H1 (cell line): ENCODE data around the gene YBX3. TPM values are rescaled to one million over a fixed set of nuclear protein-coding genes. Genes with fewer than 3 reads are reported as not detected.

ENCODE experiments used
- CTCF ChIA-PET: fragments of 300-600 bp; sonication (Branson Sonifier 250); formaldehyde crosslinking; loops from one replicate; lab custom pipeline; 2021; ENCODE audit not compliant: partially characterized antibody; lab: Charles Lee
- POLR2A ChIA-PET: fragments of 300-600 bp; sonication (Branson Sonifier 250); formaldehyde crosslinking; loops from one replicate; lab custom pipeline; 2021; ENCODE audit warnings: inconsistent platforms; ENCODE audit not compliant: partially characterized antibody; lab: Charles Lee
- DNase-seq, 2 experiments: peaks; one replicate each; pipeline versions ENCODE4 v3.0.0 to v3.0.0-alpha.2; 2010 to 2022; ENCODE audit warnings: low spot score in 2 of 2, low read depth in 1 of 2, mixed read lengths in 1 of 2
- FAIRE-seq: peaks from 2 replicates; lab custom pipeline; 2011; peaks lifted over from hg19 to GRCh38; lab: Jason Lieb, UNC
- H2AFZ ChIP-seq: 2 replicates; pipeline ENCODE4 v1.8.1; 2012; ENCODE audit warnings: low read length, inconsistent platforms
- H2AK5ac ChIP-seq: 2 replicates; pipeline ENCODE4 v1.6.1; 2013; ENCODE audit warnings: low read depth, low read length
- H2BK120ac ChIP-seq: replicated peaks from 2 replicates; pipeline ENCODE3; 2013; ENCODE audit warnings: low read depth, low read length, inconsistent platforms
- H2BK12ac ChIP-seq: 2 replicates; pipeline ENCODE4 v1.6.1; 2013; ENCODE audit warnings: low read depth, low read length
- H2BK15ac ChIP-seq: 2 replicates; pipeline ENCODE4 v1.6.1; 2013; ENCODE audit warnings: low read length
- H2BK20ac ChIP-seq: 2 replicates; pipeline ENCODE4 v1.6.1; 2013; ENCODE audit warnings: low read length
- H2BK5ac ChIP-seq: 2 replicates; pipeline ENCODE4 v1.6.1; 2013; ENCODE audit warnings: low read depth, low read length
- H3K14ac ChIP-seq: 2 replicates; pipeline ENCODE4 v1.6.1; 2013; ENCODE audit warnings: inconsistent platforms; ENCODE audit not compliant: insufficient read length
- H3K18ac ChIP-seq: 2 replicates; pipeline ENCODE4 v1.6.1; 2013; ENCODE audit warnings: low read length; ENCODE audit errors: extremely low read depth
- H3K23ac ChIP-seq: 2 replicates; pipeline ENCODE4 v1.6.1; 2013; ENCODE audit warnings: inconsistent platforms; ENCODE audit not compliant: insufficient read length
- H3K23me2 ChIP-seq: 2 replicates; pipeline ENCODE4 v1.6.1; 2013; ENCODE audit warnings: low read depth, low read length
- H3K27ac ChIP-seq: 2 replicates; pipeline ENCODE4 v1.6.1; 2011; ENCODE audit warnings: low read depth, low read length, inconsistent platforms
- H3K27me3 ChIP-seq, 4 experiments: replicated peaks in 1 of 4; 1 replicate in 1 of 4; 2 replicates in 3 of 4; pipeline versions ENCODE4 v1.6.1 to v1.8.1; 2011 to 2013; ENCODE audit warnings: low read length in 3 of 4, mild to moderate bottlenecking in 3 of 4, inconsistent platforms in 2 of 4, mixed read lengths in 2 of 4, moderate library complexity in 1 of 4; ENCODE audit not compliant: control insufficient read depth in 3 of 4, insufficient read depth in 3 of 4; ENCODE audit errors: extremely low read depth in 1 of 4
- H3K36me3 ChIP-seq, 4 experiments: 2 replicates each; pipeline versions ENCODE4 v1.6.1 to v1.8.1; 2011 to 2013; ENCODE audit warnings: mild to moderate bottlenecking in 4 of 4, low read length in 3 of 4, moderate library complexity in 2 of 4, control low read depth in 1 of 4, inconsistent platforms in 1 of 4; ENCODE audit not compliant: insufficient read depth in 4 of 4, control insufficient read depth in 2 of 4
- H3K4ac ChIP-seq: replicated peaks from 2 replicates; pipeline ENCODE3; 2013; ENCODE audit warnings: low read length, low read depth, mixed read lengths, inconsistent platforms; ENCODE audit not compliant: insufficient read length
- H3K4me1 ChIP-seq, 4 experiments: replicated peaks in 1 of 4; 1 replicate in 1 of 4; 2 replicates in 3 of 4; pipeline versions ENCODE4 v1.6.1 to v1.8.1; 2011 to 2013; ENCODE audit warnings: low read length in 3 of 4, inconsistent platforms in 2 of 4, mixed read lengths in 1 of 4; ENCODE audit not compliant: insufficient read depth in 4 of 4, control insufficient read depth in 3 of 4
- H3K4me2 ChIP-seq, 2 experiments: 2 replicates each; pipeline versions ENCODE4 v1.6.1 to v1.8.1; 2011 to 2013; ENCODE audit warnings: low read depth in 2 of 2, low read length in 2 of 2, control low read depth in 1 of 2, inconsistent platforms in 1 of 2, mild to moderate bottlenecking in 1 of 2; ENCODE audit not compliant: insufficient read depth in 1 of 2
- H3K4me3 ChIP-seq, 4 experiments: fragments of 200-600, 300-600 bp in 1 of 4; sonication (generic), shearing (Covaris generic), sonication (Bioruptor Twin) in 1 of 4; 2 replicates each; pipeline versions ENCODE4 v1.5.1 to v1.8.1; 2011 to 2016; ENCODE audit warnings: low read length in 4 of 4, low read depth in 3 of 4, control low read depth in 2 of 4, inconsistent platforms in 2 of 4, mild to moderate bottlenecking in 2 of 4, mixed read lengths in 1 of 4, moderate library complexity in 1 of 4; ENCODE audit not compliant: insufficient read depth in 2 of 4; ENCODE audit errors: extremely low read depth in 1 of 4
- H3K56ac ChIP-seq: replicated peaks from 2 replicates; pipeline ENCODE3; 2013; ENCODE audit warnings: low read depth, mild to moderate bottlenecking, mixed read lengths, low read length, inconsistent platforms; ENCODE audit not compliant: insufficient read length
- H3K79me1 ChIP-seq: 2 replicates; pipeline ENCODE4 v1.6.1; 2013; ENCODE audit warnings: low read depth, low read length, control low read depth
- H3K79me2 ChIP-seq, 2 experiments: 2 replicates each; pipeline versions ENCODE4 v1.6.1 to v1.8.1; 2012 to 2013; ENCODE audit warnings: low read length in 2 of 2, mild to moderate bottlenecking in 2 of 2, inconsistent platforms in 1 of 2; ENCODE audit not compliant: insufficient read depth in 2 of 2, control insufficient read depth in 1 of 2
- H3K9ac ChIP-seq, 4 experiments: replicated peaks in 1 of 4; 1 replicate in 1 of 4; 2 replicates in 3 of 4; pipeline versions ENCODE4 v1.6.1 to v1.8.1; 2011 to 2013; ENCODE audit warnings: low read depth in 3 of 4, low read length in 3 of 4, control low read depth in 2 of 4, mild to moderate bottlenecking in 2 of 4, moderate library complexity in 2 of 4, inconsistent platforms in 1 of 4; ENCODE audit errors: extremely low read depth in 1 of 4
- H3K9me3 ChIP-seq, 2 experiments: 2 replicates each; pipeline versions ENCODE4 v1.6.1 to v1.8.1; 2012 to 2013; ENCODE audit warnings: mild to moderate bottlenecking in 2 of 2, moderate library complexity in 2 of 2, control low read depth in 1 of 2, inconsistent platforms in 1 of 2, low read depth in 1 of 2, low read length in 1 of 2, mixed read lengths in 1 of 2; ENCODE audit not compliant: insufficient read depth in 2 of 2
- H4K20me1 ChIP-seq, 2 experiments: replicated peaks in 1 of 2; 2 replicates each; pipeline versions ENCODE3 to v1.8.1; 2011 to 2013; ENCODE audit warnings: inconsistent platforms in 2 of 2, low read length in 2 of 2, mild to moderate bottlenecking in 1 of 2; ENCODE audit not compliant: insufficient read depth in 2 of 2, control insufficient read depth in 1 of 2
- H4K5ac ChIP-seq: 2 replicates; pipeline ENCODE4 v1.6.1; 2013; ENCODE audit warnings: low read length, low read depth, mixed read lengths, inconsistent platforms; ENCODE audit not compliant: insufficient read length
- H4K8ac ChIP-seq: 2 replicates; pipeline ENCODE4 v1.8.0; 2013; ENCODE audit warnings: mild to moderate bottlenecking, moderate library complexity, low read length, inconsistent platforms; ENCODE audit not compliant: insufficient read depth; ENCODE audit errors: extremely low read depth
- H4K91ac ChIP-seq: replicated peaks from 2 replicates; pipeline ENCODE3; 2013; ENCODE audit warnings: low read length, mixed read lengths, inconsistent platforms; ENCODE audit not compliant: insufficient read length
- CREB1 ChIP-seq: IDR thresholded peaks from 2 replicates; pipeline ENCODE4 v1.6.1; 2012; ENCODE audit warnings: inconsistent platforms
- CTCF ChIP-seq, 3 experiments: IDR thresholded peaks; 1 replicate in 2 of 3; 2 replicates in 1 of 3; pipeline versions ENCODE4 v1.5.1 to v1.6.1; 2011; ENCODE audit warnings: low read length in 3 of 3, mild to moderate bottlenecking in 3 of 3, inconsistent platforms in 2 of 3, low read depth in 1 of 3, moderate library complexity in 1 of 3; ENCODE audit not compliant: insufficient read depth in 1 of 3; ENCODE audit errors: control extremely low read depth in 1 of 3
- HDAC6 ChIP-seq: IDR thresholded peaks from one replicate; pipeline ENCODE4 v1.7.1; 2012; ENCODE audit warnings: low read depth, mild to moderate bottlenecking, inconsistent platforms, low read length, moderate library complexity
- JUND ChIP-seq: IDR thresholded peaks from 2 replicates; pipeline ENCODE4 v1.6.1; 2011; ENCODE audit warnings: mild to moderate bottlenecking, improper control_type of control experiment, low read length
- RAD21 ChIP-seq, 2 experiments: IDR thresholded peaks in 1 of 2; conservative IDR thresholded peaks in 1 of 2; 2 replicates each; pipeline ENCODE4 v1.6.1; 2011; ENCODE audit warnings: low read depth in 2 of 2, low read length in 2 of 2, improper control_type of control experiment in 1 of 2, inconsistent platforms in 1 of 2, mild to moderate bottlenecking in 1 of 2, moderate library complexity in 1 of 2
- RBBP5 ChIP-seq: IDR thresholded peaks from 2 replicates; pipeline ENCODE4 v1.7.1; 2012; ENCODE audit warnings: low read depth, mild to moderate bottlenecking, inconsistent platforms, low read length, moderate library complexity, borderline replicate concordance
- SP1 ChIP-seq: IDR thresholded peaks from 2 replicates; pipeline ENCODE4 v1.6.1; 2011; ENCODE audit warnings: low read depth, low read length
- SP4 ChIP-seq: IDR thresholded peaks from 2 replicates; pipeline ENCODE4 v1.6.1; 2012; ENCODE audit warnings: low read length, inconsistent platforms
- WGBS, 2 experiments: shearing (Covaris generic) in 1 of 2; methylation state at CpG; one replicate each; pipeline versions ENCODE4 v1.1.6 to v1.1.7; 2013 to 2015; ENCODE audit warnings: low lambda C conversion rate in 2 of 2, mixed read lengths in 2 of 2, inconsistent platforms in 1 of 2, low coverage in 1 of 2, missing lambda C conversion rate in 1 of 2; ENCODE audit not compliant: insufficient replicate concordance in 2 of 2, insufficient coverage in 1 of 2, insufficient read length in 1 of 2; ENCODE audit errors: extremely low coverage in 1 of 2, missing lambda C conversion rate in 1 of 2; 5-methylcytosine and 5-hydroxymethylcytosine counted together
- polyA plus RNA-seq, 7 experiments: library from polyadenylated mRNA; depleted of rRNA in 3 of 7; stranded (reverse) in 5 of 7; unstranded in 2 of 7; fragments of >200 nt in 5 of 7; fragments of 200-250 nt in 2 of 7; gene quantifications; 1 replicate in 5 of 7; 2 replicates in 1 of 7; 4 replicates in 1 of 7; pipeline versions ENCODE4 v1.2.1 to v1.2.3, GENCODE V29; 2011 to 2013; ENCODE audit warnings: missing spikeins in 2 of 7, mixed read lengths in 2 of 7
- total RNA-seq: library from RNA; stranded (reverse); fragmentation: NEBNext Ultra II Directional; extraction: Animal tissue kit (Norgen Biotek cat#: 25700); gene quantifications from 2 replicates; pipeline ENCODE4 v1.2.1, GENCODE V29; 2021
- TF ChIP-seq, protein P1 (sequence below): IDR thresholded peaks from 2 replicates; pipeline ENCODE4 v1.6.1; 2011; ENCODE audit warnings: low read depth, mild to moderate bottlenecking, low read length; ENCODE audit not compliant: insufficient read depth

Gene YBX3
- total and polyA plus RNA-seq, 2 of the 8 experiments (the other 6 are each of a cell fraction or from before 2014, with no cell fraction given): 83.1 to 480 TPM

DNA sequence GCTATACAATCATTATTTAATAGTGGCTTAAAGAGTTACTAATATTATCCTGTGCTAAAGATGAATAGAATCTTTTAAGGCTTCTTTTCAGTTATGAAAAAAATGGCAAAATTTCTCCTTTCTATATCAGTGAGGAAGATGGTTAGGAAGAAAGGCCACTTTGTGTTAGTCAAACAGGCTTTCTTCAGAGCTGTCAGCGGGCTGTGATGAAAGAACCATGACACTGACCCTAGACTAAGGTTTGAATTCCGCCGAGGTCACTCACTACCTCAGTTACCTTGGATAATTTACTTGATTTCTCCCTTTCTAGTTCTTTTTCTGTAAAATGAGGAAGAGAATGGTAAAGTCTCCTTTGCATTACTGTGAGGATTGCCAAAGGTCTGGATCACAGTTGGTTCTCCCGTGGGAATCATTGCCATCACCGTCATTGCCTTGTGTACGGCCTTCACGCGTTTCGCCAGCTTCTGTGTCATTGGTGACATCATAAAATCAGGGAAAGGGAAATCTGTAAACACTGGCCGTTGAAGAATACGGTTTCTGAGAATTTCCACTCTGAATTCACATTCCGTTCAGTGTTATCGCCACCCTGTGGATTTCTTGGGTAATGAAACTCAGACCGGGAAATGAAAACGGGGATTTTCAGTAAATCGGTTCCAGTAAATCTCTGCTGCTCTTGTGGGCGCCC, 26.7 kb upstream of the YBX3 start:
- H2AFZ ChIP-seq: peak overlapping the region; percentile 99
- no peaks in the 10 kb centered on the region for H4K20me1 ChIP-seq
- H3K23ac ChIP-seq: no peak overlapping the region
- no peaks in the 10 kb centered on the region; the same call in 1 of the 2 replicates for H3K23me2 ChIP-seq
- H3K9me3 ChIP-seq: peaks cover 3 to 4% of the 10 kb centered on the region in 2 experiments; a peak in 2 of 4 replicates
- no peak overlapping the region for H2BK15ac ChIP-seq
- H4K5ac ChIP-seq: no peak overlapping the region
- H4K8ac ChIP-seq: no peak overlapping the region
- no peak overlapping the region for H2BK5ac ChIP-seq
- H4K91ac ChIP-seq: no peak overlapping the region
- no peak overlapping the region for H2BK12ac ChIP-seq
- peak; percentile 34 to 73 for DNase-seq
- no peak overlapping the region for H3K18ac ChIP-seq
- H3K4ac ChIP-seq: no peak overlapping the region
- H3K9ac ChIP-seq: no peak overlapping the region
- no peak overlapping the region for H2BK20ac ChIP-seq
- CTCF ChIA-PET: interaction anchor here (0.7 to 2.1 kb wide), 39 partner anchors 8 to 1514 kb away, joined by 3 to 11 read pairs (median 4); partner anchors contain the start of gene YBX3
- FAIRE-seq: peak; percentile 97
- peak overlapping the region in 3 of 4 experiments; percentile 6 to 51 (median 22); a peak in 4 of 8 replicates for H3K4me3 ChIP-seq
- no peaks in the 10 kb centered on the region for H3K27me3 ChIP-seq
- H3K36me3 ChIP-seq: no peaks in the 10 kb centered on the region
- no peak overlapping the region for H2BK120ac ChIP-seq
- peaks cover 0 to 4% (median 0%) of the 10 kb centered on the region in 4 experiments; a peak in 1 of 7 replicates for H3K4me1 ChIP-seq
- peak overlapping the region; percentile 24 to 65 for H3K4me2 ChIP-seq
- no peak overlapping the region for H3K14ac ChIP-seq
- H2AK5ac ChIP-seq: no peak overlapping the region
- POLR2A ChIA-PET: interaction anchor here (0.7 to 1.7 kb wide), 2 partner anchors 9 to 26 kb away, joined by 3 to 11 read pairs; partner anchors contain the start of gene YBX3
- 19% methylated on average over 17 of the region's 17 CpGs; no CpG with 5 or more reads in 1 of the 2 experiments for WGBS, 2 experiments
- no peak overlapping the region for H3K27ac ChIP-seq
- no peaks in the 10 kb centered on the region for H3K79me1 ChIP-seq
- H3K56ac ChIP-seq: no peak overlapping the region
- H3K79me2 ChIP-seq: no peaks in the 10 kb centered on the region
- TF ChIP-seq JUND (0 out of 2 replicates have a peak, but pooled peaks have one; percentile 33), HDAC6 (no peak), RAD21 (IDR thresholded peaks at IDR 0.05 in 1 of 2, conservative IDR thresholded peaks at IDR 0.05 in 1 of 2; ENCODE audit: low read depth in 2 of 2, low read length in 2 of 2) (peak; percentile 79 to 88), SP4 (no peak), SP1 (no peak), CREB1 (peak; percentile 79), CTCF (IDR thresholded peaks at IDR 0.05; ENCODE audit: control extremely low read depth in 1 of 3, insufficient read depth in 1 of 3, low read depth in 1 of 3, low read length in 3 of 3) (peak; percentile 9 to 97 (median 88)), RBBP5 (no peak)
- TF ChIP-seq, protein P1, sequence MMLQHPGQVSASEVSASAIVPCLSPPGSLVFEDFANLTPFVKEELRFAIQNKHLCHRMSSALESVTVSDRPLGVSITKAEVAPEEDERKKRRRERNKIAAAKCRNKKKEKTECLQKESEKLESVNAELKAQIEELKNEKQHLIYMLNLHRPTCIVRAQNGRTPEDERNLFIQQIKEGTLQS: no peak
